ENCODE measurements around the gene TFEC.

TFEC gene

GRCh38 chr7:115997221-115997620, 33.3 kb downstream of the TFEC start:
- Histone ChIP-seq H3K9ac (no peak overlapping the region), H3K27ac (no peak overlapping the region), H3K9me3 (ENCODE audit: control insufficient read depth, low read length) (no peaks in the 10 kb centered on the region), H3K4me2 (ENCODE audit: low read length) (no peak overlapping the region), H3K4me1 (no peaks in the 10 kb centered on the region), H2AFZ (no peak overlapping the region), H3K36me3 (ENCODE audit: control insufficient read depth, insufficient read depth, low read length) (no peaks in the 10 kb centered on the region), H3K27me3 (ENCODE audit: control insufficient read depth, insufficient read depth, low read length) (no peaks in the 10 kb centered on the region), H3K4me3 (ENCODE audit: low read depth, low read length) (no peak overlapping the region), H3K79me2 (no peaks in the 10 kb centered on the region)
- TF ChIP-seq CTCF (IDR thresholded peaks at IDR 0.05): no peak

GRCh38 chr7:115995701-115996100, 34.9 kb downstream of the TFEC start:
- H3K4me2 ChIP-seq (ENCODE audit: low read length): no peak overlapping the region
- no peaks in the 10 kb centered on the region for H3K79me2 ChIP-seq
- no peak overlapping the region for H3K27ac ChIP-seq
- H3K9me3 ChIP-seq (ENCODE audit: control insufficient read depth, low read length): no peaks in the 10 kb centered on the region
- no peaks in the 10 kb centered on the region for H3K27me3 ChIP-seq (ENCODE audit: control insufficient read depth, insufficient read depth, low read length)
- H3K9ac ChIP-seq: no peak overlapping the region
- no peak overlapping the region for H3K4me3 ChIP-seq (ENCODE audit: low read depth, low read length)
- no peaks in the 10 kb centered on the region for H3K4me1 ChIP-seq
- no peak overlapping the region for H2AFZ ChIP-seq
- no peak for TF ChIP-seq CTCF (IDR thresholded peaks at IDR 0.05)
- no peaks in the 10 kb centered on the region for H3K36me3 ChIP-seq (ENCODE audit: control insufficient read depth, insufficient read depth, low read length)

GRCh38 chr7:115988401-115988800, 42.2 kb downstream of the TFEC start:
- H3K79me2 ChIP-seq: no peaks in the 10 kb centered on the region
- H3K27me3 ChIP-seq (ENCODE audit: control insufficient read depth, insufficient read depth, low read length): no peaks in the 10 kb centered on the region
- H3K9me3 ChIP-seq (ENCODE audit: control insufficient read depth, low read length): no peaks in the 10 kb centered on the region
- no peak for TF ChIP-seq CTCF (IDR thresholded peaks at IDR 0.05)
- H3K4me3 ChIP-seq (ENCODE audit: low read depth, low read length): no peak overlapping the region
- no peak overlapping the region for H3K27ac ChIP-seq
- no peak overlapping the region for H3K4me2 ChIP-seq (ENCODE audit: low read length)
- H2AFZ ChIP-seq: no peak overlapping the region
- no peaks in the 10 kb centered on the region for H3K4me1 ChIP-seq
- no peak overlapping the region for H3K9ac ChIP-seq
- no peaks in the 10 kb centered on the region for H3K36me3 ChIP-seq (ENCODE audit: control insufficient read depth, insufficient read depth, low read length)

GRCh38 chr7:115987486-115987885, 43.1 kb downstream of the TFEC start:
- H3K9me3 ChIP-seq (ENCODE audit: control insufficient read depth, low read length): no peaks in the 10 kb centered on the region
- no peaks in the 10 kb centered on the region for H3K79me2 ChIP-seq
- no peak for TF ChIP-seq CTCF (IDR thresholded peaks at IDR 0.05)
- no peaks in the 10 kb centered on the region for H3K27me3 ChIP-seq (ENCODE audit: control insufficient read depth, insufficient read depth, low read length)
- no peak overlapping the region for H3K27ac ChIP-seq
- H3K4me2 ChIP-seq (ENCODE audit: low read length): no peak overlapping the region
- no peaks in the 10 kb centered on the region for H3K36me3 ChIP-seq (ENCODE audit: control insufficient read depth, insufficient read depth, low read length)
- no peaks in the 10 kb centered on the region for H3K4me1 ChIP-seq
- H2AFZ ChIP-seq: no peak overlapping the region
- no peak overlapping the region for H3K9ac ChIP-seq
- no peak overlapping the region for H3K4me3 ChIP-seq (ENCODE audit: low read depth, low read length)

GRCh38 chr7:115984105-115984504, 46.5 kb downstream of the TFEC start:
- H3K4me3 ChIP-seq (ENCODE audit: low read depth, low read length): no peak overlapping the region
- no peak overlapping the region for H3K9ac ChIP-seq
- H3K79me2 ChIP-seq: no peaks in the 10 kb centered on the region
- TF ChIP-seq CTCF (IDR thresholded peaks at IDR 0.05): no peak
- no peaks in the 10 kb centered on the region for H3K27me3 ChIP-seq (ENCODE audit: control insufficient read depth, insufficient read depth, low read length)
- no peaks in the 10 kb centered on the region for H3K36me3 ChIP-seq (ENCODE audit: control insufficient read depth, insufficient read depth, low read length)
- H3K9me3 ChIP-seq (ENCODE audit: control insufficient read depth, low read length): no peaks in the 10 kb centered on the region
- H3K27ac ChIP-seq: no peak overlapping the region
- no peaks in the 10 kb centered on the region for H3K4me1 ChIP-seq
- H2AFZ ChIP-seq: no peak overlapping the region
- no peak overlapping the region for H3K4me2 ChIP-seq (ENCODE audit: low read length)

Measured in parathyroid adenoma (tissue), 2 donors.